ENCODE data around the gene ZCCHC7. TPM values are rescaled to one million over a fixed set of nuclear protein-coding genes. Genes with fewer than 3 reads are reported as not detected.

The ZCCHC7 gene
- total RNA-seq, 1 experiment from 2014 or later = 16.0 TPM

DNA sequence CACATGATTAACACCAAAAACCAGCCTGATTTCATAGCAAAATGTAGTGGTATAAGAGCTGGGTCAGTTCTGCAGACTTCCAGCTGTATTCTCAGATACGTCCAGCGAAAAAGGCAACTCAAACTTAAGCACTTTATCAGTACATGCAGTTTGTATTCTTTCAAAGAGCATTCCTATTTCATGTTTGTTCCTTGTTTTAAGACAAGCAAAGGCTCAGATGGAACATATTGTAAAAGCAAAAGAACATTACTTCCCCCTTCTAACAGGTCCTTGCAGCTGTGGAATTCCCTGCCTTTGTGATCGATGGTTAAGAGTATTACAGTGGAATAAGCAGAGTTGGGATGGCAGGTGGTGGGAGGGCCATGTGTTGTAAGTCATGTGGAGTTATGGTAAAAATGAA is 215.8 kb downstream of the ZCCHC7 start:
- no peak for DNase-seq (ENCODE audit: low read depth)

DNA sequence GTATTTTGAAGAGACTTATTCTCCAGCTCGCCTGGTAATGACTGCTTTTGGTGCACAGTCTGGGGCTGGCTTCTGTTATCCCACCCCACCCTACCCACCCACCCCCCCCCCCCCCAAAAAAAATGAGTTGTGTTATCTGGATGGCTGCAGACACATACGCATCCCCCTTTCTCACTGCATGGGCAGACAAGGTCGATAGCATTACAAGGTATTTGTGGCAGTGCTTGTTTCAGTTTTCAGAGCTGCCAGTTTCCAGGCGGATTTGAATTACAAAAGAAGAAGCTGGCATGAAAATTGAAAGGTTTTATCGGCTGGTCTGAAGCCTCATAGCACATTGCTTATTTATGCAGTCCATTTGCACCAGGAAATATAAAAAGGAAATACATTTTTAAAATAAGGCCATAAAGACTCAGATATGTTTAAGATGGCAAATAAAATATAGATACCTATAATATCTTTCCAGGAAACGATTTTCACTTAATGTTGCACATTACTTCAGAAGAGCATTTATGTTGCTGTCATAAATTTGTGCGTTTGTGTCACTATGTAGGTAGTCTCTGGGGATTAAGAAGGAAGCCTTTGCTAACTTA is 217.0 kb downstream of the ZCCHC7 start:
- no peak for DNase-seq (ENCODE audit: low read depth)

DNA sequence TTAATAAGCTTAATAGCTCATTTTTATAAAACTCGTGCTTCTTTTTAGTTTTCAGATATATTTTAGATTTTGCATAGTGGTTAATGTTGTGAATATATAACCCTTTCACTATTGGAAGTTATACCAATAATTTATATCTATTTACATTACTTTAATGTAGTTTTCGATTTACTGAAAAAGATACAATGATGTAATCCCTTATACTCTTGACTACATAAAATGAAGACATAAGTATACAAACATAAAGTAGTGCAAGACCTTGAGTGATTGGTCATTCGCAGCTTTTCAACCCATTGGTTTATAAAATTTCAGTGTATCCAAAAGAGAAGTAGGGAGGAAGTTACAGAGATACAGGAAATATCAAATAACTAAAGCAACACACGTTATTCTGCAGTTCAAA is 217.8 kb downstream of the ZCCHC7 start:
- DNase-seq (ENCODE audit: low read depth) = no peak

DNA sequence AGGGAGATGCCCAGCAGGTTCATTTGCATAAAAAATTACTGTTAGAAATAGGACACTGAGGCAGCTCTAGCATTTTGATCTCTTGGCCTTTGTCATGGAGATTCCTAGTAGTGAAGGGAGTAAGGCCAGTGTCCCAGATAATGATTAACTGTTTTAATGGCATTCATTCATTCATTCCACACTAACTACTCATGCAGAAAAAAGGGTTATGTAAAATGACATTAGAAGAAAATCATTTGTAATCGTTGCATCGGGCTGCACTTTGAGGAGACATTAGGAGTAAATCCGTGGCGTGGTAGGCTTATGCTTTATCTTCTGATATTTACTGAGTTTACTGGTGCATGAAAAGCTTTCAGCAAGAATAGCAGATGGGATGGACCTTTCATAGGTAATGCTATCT is 219.5 kb downstream of the ZCCHC7 start:
- DNase-seq (ENCODE audit: low read depth) = no peak

DNA sequence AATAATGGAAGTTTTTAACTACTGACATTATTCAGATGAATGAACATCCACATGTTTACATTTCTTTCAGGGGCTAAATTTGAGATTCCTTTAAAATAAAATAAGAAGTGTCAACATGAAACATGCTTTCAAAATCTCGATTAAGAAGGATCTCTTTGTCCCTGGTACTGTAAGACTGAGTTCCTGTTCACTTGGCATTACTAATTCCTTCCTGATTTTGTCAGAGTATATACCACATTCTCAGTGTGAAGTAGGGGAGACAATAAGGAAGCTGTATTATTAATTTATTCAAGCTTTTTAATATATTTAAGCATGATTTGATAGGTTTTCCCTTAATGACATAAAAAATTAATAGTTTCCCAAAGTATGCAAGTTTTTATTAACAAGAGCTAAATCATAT is 220.6 kb downstream of the ZCCHC7 start:
- DNase-seq (ENCODE audit: low read depth) = no peak

GRCh38 chr9:37341704-37342103 is 221.3 kb downstream of the ZCCHC7 start:
- DNase-seq (ENCODE audit: low read depth) = no peak

DNA sequence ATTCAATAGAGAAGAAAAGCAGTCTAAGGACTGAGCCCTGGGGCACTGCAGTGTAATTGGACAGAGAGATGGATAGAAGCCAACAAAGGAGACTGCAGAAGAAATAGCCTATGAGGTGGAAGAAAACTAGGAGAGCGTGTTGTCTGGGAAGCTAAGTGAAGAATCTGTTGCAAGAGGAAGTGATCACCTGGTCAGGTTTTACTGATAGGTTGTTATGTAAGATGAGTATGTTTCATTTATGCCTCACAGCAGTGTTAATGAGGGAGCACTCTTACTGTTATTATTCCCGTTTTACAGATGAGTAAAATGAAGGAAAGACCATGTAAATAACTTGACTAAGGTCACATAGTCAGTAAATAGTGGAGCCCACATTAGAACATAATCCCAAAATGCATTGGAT is 222.1 kb downstream of the ZCCHC7 start:
- DNase-seq (ENCODE audit: low read depth) = no peak

DNA sequence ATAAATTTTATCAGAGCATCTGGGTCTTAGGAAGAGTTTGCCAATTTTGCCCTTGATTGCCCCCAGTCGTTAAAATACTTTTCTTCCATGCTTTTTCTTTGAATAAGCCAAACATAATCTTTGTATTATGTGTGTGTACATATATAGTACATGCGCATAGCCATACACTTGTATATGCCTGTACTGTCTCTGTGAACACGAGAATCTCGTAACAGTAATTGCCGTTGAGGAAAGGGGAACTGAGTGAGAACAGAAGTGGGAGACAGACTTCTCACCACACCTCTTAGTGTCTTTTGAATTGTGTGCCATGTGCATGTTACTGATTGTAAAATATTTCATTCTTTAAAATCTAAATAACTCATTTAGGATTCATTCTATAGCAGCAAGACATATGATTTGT is 222.5 kb downstream of the ZCCHC7 start:
- no peak for DNase-seq (ENCODE audit: low read depth)

DNA sequence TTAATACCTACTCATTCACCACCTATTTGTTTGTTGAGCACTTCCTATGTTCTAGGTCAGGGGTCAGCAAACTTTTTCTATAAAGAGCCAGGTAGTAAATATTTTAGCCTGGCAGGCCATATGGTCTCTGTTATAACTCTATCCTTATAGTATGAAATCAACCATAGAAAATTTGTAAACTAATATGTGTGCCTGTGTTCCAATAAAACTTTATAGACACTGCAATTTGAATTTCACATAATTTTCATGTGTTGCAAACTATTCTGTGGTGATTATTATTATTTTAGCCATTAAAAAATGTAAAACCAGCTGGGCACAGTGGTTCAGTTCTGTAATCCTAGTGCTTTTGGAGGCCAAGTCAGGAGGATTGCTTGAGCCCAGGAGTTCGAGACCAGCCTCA is 223.3 kb downstream of the ZCCHC7 start:
- DNase-seq (ENCODE audit: low read depth) = no peak

- no peak for DNase-seq (ENCODE audit: low read depth)
Observed at GRCh38 chr9:37345038-37345437, 224.7 kb downstream of the ZCCHC7 start.

- no peak for DNase-seq (ENCODE audit: low read depth)
Observed at GRCh38 chr9:37348917-37349316, 228.5 kb downstream of the ZCCHC7 start.

GRCh38 chr9:37350486-37351190 is 230.3 kb downstream of the ZCCHC7 start:
- peak; percentile 66 for DNase-seq (ENCODE audit: low read depth)

DNA sequence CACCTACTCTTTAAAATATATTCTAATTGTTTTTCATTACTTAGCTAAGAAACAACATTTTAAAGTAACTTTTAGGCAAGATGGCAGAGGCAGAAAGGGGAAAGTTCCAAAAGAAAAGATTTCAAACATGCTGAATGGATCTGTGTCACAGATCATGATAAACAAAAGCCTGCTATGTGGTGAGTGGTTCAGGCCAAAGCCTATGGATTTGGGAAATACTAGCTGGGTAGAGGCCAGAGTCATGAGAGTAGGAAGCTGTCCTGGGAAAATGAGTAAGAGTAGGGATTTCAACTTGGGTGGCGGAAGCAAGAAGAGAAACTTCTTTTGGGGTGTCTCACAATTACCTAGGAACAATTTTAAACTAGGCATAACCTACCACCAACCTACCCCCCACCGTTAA is 233.4 kb downstream of the ZCCHC7 start:
- DNase-seq (ENCODE audit: low read depth) = no peak

GRCh38 chr9:37362430-37362829 is 242.1 kb downstream of the ZCCHC7 start:
- no peak for DNase-seq (ENCODE audit: low read depth)

GRCh38 chr9:37363124-37363523 is 242.8 kb downstream of the ZCCHC7 start:
- DNase-seq (ENCODE audit: low read depth) = no peak

- DNase-seq (ENCODE audit: low read depth) = no peak
Observed at GRCh38 chr9:37364136-37364535, 243.8 kb downstream of the ZCCHC7 start.

DNA sequence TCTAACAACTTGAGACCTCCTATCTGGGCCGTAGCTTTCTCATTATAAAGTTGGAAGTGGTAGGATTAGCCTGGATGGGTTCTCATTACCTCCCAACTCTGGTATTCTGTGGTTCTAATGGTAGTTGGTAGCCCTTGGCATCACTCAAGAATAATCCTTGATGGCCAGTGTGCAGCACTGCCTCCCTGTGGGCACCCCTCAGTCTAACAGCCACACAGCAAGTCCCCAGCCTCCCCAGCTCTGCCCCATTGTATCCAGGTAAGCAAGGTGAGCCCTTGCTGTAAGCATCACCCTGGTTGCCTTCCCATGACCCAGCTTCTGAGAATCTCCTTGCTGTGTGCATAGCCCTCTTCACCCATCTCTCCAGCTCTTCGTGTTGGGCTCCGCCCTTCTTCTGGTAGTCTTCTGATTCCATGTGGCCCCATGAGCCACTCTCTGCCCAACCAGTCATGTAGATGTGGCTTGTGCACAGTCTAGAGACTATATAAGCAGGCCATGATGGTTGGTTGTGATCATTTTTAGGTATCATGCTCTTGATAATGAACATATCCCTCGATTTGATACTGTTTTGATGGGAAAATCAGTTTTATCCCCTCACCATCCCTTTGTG is 244.5 kb downstream of the ZCCHC7 start:
- no peak for DNase-seq (ENCODE audit: low read depth)

DNA sequence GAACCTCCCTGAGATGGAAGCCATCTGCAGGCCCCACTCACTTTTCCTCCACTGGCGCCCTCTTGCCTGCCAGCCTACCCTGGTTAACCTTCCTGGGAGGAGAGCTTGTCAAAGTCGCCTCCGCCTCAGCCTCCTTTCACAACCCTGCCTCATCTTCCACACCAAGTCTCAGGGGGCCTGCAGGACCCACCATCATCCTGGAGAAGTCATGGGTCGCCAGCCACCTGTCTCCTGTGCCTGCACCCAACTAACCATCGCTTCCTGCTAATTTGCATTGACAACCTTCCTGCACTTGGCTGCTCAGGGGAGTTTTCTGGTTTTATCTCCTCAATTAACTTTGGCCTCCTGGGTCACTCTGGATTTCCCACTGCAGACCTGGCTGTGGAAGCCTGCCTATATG is 249.3 kb downstream of the ZCCHC7 start:
- no peak for DNase-seq (ENCODE audit: low read depth)

GRCh38 chr9:37370282-37370681 is 249.9 kb downstream of the ZCCHC7 start:
- no peak for DNase-seq (ENCODE audit: low read depth)

DNA sequence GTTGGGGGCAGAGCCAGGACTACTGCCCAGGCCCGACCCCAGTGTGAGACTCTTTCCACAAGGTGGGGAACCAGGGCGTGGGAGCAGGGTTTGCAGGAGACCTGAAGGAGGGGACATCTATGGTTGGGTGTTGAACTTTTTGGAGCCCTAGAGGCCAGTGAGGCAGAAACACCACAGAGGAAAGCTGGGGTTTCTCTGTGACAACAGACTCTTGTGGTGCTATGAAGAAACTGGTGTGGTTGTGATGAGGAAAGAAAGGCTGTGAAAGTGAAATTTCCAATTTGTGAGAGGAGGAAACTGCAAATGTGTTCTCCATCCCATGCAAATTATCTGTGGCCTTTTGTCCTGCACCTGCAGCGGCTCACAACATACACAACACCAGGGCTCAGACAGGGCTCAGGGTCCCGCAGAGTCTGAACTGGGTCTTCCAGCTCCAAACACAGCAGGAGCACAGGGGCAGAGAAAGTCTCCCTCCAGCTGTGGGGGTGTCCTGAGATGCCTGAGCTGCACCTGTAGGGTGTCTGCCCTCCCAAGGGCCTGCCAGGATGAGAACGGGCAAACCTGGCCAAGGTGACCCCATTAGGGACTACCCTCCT is 250.7 kb downstream of the ZCCHC7 start:
- DNase-seq (ENCODE audit: low read depth) = no peak

GRCh38 chr9:37371565-37372464 is 251.4 kb downstream of the ZCCHC7 start:
- DNase-seq (ENCODE audit: low read depth) = no peak

DNA sequence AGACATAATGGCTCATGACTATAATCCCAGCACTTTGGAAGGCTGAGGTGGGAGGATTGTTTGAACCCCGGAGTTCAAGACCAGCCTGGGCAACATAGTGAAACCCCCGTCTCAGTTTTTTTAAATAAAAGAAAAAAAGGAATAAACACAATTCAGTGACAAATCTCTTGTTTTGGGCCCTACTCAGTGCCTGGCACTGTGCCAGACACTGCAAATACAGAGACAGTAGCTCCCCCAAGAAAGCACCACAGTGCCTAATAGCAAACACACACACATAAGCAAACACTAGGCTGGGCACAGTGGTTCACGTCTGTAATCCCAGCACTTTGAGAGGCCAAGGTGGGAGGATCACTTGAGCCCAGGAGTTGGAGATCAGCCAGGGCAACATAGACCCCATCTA is 252.5 kb downstream of the ZCCHC7 start:
- no peak for DNase-seq (ENCODE audit: low read depth)

All from M059J (cell line).